Measurements from ENCODE around the gene WNT11. TPM values are rescaled to one million over a fixed set of nuclear protein-coding genes. Genes with fewer than 3 reads are reported as not detected.

Gene WNT11
- total RNA-seq, 1 donor from 2014 or later, result 0.37 TPM

DNA sequence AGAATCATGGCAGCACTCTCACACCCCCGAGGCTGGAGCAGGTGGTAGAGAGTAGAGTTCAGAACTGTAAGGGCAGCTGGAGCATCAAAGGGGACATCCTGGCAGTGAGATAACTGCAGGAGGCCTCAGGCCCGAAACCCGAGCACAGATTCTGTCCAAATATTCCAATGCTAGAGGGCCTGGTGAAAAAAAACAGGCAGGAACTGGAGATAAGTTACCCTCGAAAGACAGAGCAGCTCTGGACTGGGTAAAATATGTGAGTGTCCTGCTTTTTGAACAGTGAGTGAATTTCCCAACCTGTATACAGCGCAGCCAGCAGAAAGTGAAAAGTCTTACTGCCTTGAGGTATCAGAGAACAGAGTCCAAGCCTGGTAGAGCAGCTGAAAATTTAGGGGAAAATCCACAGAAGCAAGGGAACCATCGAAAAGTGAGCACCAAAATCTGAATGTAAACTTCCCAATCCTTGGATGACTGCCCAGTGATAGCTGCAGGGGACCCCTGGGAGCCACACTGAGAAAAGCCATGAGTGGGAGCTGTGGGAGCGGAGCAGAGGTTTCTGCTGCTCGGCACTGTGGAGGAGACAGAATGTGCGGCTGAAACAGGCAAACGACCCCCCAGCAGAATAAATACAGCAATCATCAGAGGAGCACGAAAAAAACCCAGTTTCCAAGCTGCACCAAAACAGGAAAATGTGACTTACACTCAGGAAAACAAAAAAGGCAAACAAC is 50.6 kb downstream of the WNT11 start:
- no peaks in the 10 kb centered on the region for H3K36me3 Mint-ChIP-seq (ENCODE audit: unreplicated experiment)
- DNase-seq, result no peak
- TF ChIP-seq, protein P1, sequence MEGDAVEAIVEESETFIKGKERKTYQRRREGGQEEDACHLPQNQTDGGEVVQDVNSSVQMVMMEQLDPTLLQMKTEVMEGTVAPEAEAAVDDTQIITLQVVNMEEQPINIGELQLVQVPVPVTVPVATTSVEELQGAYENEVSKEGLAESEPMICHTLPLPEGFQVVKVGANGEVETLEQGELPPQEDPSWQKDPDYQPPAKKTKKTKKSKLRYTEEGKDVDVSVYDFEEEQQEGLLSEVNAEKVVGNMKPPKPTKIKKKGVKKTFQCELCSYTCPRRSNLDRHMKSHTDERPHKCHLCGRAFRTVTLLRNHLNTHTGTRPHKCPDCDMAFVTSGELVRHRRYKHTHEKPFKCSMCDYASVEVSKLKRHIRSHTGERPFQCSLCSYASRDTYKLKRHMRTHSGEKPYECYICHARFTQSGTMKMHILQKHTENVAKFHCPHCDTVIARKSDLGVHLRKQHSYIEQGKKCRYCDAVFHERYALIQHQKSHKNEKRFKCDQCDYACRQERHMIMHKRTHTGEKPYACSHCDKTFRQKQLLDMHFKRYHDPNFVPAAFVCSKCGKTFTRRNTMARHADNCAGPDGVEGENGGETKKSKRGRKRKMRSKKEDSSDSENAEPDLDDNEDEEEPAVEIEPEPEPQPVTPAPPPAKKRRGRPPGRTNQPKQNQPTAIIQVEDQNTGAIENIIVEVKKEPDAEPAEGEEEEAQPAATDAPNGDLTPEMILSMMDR (IDR thresholded peaks at IDR 0.05; ENCODE audit: partially characterized antibody, unreplicated experiment), result no peak
- peaks cover 16% of the 10 kb centered on the region for H3K4me1 Mint-ChIP-seq (ENCODE audit: low read depth, unreplicated experiment)
- H3K27ac Mint-ChIP-seq (ENCODE audit: unreplicated experiment), result no peak overlapping the region
- H3K9me3 Mint-ChIP-seq (ENCODE audit: unreplicated experiment), result peaks cover 5% of the 10 kb centered on the region
- H3K27me3 Mint-ChIP-seq (ENCODE audit: unreplicated experiment), result peaks cover 12% of the 10 kb centered on the region
- H3K4me3 Mint-ChIP-seq (ENCODE audit: unreplicated experiment), result no peak overlapping the region

DNA sequence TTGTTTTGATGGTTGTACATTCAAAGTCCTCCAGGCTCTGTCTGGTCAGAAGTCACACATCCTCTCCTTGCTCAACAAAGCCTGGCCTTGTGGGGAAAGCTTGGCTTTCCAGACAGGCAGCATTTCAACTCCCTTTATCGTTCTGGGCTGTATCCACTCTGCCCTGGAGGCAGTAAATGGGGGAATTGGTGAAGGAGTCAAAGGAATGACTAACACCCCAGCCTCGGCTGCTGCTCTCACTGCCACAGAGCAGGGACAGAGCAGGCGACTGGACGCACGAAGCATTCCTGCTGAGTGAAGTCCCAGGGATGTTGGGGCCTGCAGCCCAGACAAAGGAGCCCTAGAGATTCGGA is 52.8 kb downstream of the WNT11 start:
- Mint-ChIP-seq H3K27ac (ENCODE audit: unreplicated experiment) (no peak overlapping the region), H3K27me3 (ENCODE audit: unreplicated experiment) (peaks cover 15% of the 10 kb centered on the region), H3K9me3 (ENCODE audit: unreplicated experiment) (peaks cover 3% of the 10 kb centered on the region), H3K36me3 (ENCODE audit: unreplicated experiment) (no peaks in the 10 kb centered on the region), H3K4me3 (ENCODE audit: unreplicated experiment) (peak overlapping the region; percentile 54), H3K4me1 (ENCODE audit: low read depth, unreplicated experiment) (peaks cover 16% of the 10 kb centered on the region)
- DNase-seq, result no peak
- TF ChIP-seq, protein P1 (IDR thresholded peaks at IDR 0.05; ENCODE audit: partially characterized antibody, unreplicated experiment), result no peak

DNA sequence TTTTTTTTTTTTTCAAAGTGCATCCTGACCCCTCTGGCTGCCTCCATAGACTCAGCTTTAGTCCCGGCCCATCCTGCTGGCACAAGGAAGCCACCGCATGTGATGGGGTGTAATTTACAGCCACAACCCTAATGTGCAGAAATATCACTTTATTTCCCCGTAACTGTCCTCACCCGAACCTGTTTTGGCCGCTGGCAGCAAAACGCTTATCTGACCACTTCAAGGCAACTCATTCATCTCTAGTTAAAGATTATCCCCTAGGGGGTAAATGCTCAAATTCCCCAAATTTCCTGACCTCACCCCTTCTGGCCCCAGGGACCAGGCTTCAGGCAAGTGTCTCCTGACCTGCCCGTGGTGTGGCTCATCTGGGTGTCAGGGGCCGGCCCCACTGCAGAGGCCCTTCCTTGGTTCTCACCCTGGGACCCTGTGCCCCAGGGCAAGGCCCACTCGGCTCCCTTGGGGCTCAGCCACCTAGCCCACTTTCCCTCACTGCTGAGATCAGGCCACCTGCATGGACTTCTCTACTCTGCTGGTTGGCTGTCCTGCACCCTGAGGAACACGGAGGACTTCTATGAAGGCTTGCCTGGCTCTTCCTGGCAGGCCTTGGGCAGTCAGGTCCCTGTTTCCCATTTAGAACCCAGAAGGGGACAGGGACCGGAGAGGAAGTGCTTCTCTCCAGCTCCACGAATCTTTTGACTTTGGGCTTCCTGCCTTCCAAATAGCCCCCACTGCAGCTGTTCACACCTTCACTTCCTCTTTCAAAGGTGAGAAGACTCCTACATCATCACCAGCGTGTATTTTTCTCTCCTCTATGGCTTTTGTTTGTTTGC is 53.3 kb downstream of the WNT11 start:
- Mint-ChIP-seq H3K36me3 (ENCODE audit: unreplicated experiment) (no peaks in the 10 kb centered on the region), H3K9me3 (ENCODE audit: unreplicated experiment) (peaks cover 3% of the 10 kb centered on the region), H3K4me3 (ENCODE audit: unreplicated experiment) (peak overlapping the region; percentile 74), H3K27ac (ENCODE audit: unreplicated experiment) (no peak overlapping the region), H3K4me1 (ENCODE audit: low read depth, unreplicated experiment) (peaks cover 16% of the 10 kb centered on the region), H3K27me3 (ENCODE audit: unreplicated experiment) (peaks cover 15% of the 10 kb centered on the region)
- DNase-seq, result no peak
- TF ChIP-seq, protein P1 (IDR thresholded peaks at IDR 0.05; ENCODE audit: partially characterized antibody, unreplicated experiment), result no peak

DNA sequence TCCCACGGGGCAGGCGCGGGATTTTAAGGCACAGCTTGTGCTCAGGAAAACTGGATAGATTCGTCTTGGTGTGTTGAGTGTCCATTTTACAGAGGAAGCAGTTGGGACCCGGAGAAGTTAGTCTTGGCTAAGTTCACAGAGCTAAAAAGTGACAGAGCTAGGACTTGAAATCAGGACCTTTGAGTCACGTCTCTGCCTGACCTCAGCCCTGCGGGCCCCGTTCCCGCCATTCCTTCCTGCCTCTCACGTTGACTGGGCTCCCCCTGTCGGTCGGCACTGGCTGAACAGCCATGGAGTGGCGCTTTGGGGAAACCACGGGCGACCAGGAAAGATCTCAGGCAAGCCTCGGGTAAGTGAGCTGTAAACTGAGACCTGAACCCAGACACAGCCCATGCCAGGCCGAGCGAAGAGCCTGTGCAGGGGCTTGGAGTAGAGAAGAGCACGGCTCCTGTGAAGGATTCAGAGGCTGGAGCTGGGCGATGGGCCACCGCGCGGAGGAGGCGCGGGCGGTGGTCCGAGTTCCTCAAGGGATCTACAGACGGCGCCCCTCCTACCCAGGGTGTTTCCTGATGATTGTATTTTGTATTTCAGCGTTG is 54.1 kb downstream of the WNT11 start:
- Mint-ChIP-seq H3K27me3 (ENCODE audit: unreplicated experiment) (peaks cover 12% of the 10 kb centered on the region), H3K36me3 (ENCODE audit: unreplicated experiment) (no peaks in the 10 kb centered on the region), H3K27ac (ENCODE audit: unreplicated experiment) (no peak overlapping the region), H3K4me3 (ENCODE audit: unreplicated experiment) (peak overlapping the region; percentile 74), H3K9me3 (ENCODE audit: unreplicated experiment) (peaks cover 3% of the 10 kb centered on the region), H3K4me1 (ENCODE audit: low read depth, unreplicated experiment) (peaks cover 14% of the 10 kb centered on the region)
- peak; percentile 91 for DNase-seq
- TF ChIP-seq, protein P1 (IDR thresholded peaks at IDR 0.05; ENCODE audit: partially characterized antibody, unreplicated experiment), result peak; percentile 92

Measured in glutamatergic neuron (in vitro differentiated cells).